ENCODE measurements around the gene LHPP.

Gene LHPP

DNA sequence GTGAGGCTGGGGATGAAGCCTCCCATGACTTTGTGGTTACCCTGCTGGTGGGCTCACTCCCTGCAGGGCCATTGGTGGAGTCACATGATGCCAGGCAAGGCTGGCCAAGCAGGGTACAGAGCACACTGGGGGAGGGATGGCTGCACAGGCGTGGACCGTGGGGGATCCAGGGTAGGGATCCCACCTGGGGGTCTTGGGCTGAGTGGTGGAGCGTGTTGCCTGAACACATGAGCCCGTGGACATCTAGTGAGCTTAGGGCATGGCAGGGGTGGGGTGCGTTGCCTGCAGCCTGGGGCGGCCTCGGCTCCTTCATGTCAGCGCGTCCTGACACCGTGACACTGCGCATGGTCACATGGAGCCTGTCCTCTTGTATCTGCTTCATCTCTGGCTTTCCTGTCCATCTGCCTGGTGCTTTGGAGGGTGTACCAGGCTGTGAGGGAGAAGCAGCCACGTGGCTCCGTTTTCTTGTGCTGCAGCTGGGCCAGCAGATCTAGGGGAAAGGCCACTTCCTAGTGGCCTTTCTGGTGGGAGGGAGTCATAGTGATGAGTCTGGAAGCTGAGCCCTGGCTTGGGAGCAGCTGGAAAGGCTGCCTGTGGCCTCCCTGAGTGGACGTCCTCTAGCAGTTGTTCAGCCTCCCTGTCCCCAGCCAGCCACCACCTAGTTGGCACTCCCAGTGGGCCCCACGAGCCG, 96.2 kb downstream of the LHPP start:
- no peaks in the 10 kb centered on the region for H3K36me3 Mint-ChIP-seq
- peaks cover 12% of the 10 kb centered on the region for H3K27me3 Mint-ChIP-seq
- H3K4me1 Mint-ChIP-seq = no peaks in the 10 kb centered on the region
- no peak for DNase-seq
- H3K4me3 Mint-ChIP-seq = no peak overlapping the region
- H3K9me3 Mint-ChIP-seq = no peaks in the 10 kb centered on the region
- CTCF ChIA-PET = no interaction called here
- H3K27ac Mint-ChIP-seq = no peak overlapping the region

DNA sequence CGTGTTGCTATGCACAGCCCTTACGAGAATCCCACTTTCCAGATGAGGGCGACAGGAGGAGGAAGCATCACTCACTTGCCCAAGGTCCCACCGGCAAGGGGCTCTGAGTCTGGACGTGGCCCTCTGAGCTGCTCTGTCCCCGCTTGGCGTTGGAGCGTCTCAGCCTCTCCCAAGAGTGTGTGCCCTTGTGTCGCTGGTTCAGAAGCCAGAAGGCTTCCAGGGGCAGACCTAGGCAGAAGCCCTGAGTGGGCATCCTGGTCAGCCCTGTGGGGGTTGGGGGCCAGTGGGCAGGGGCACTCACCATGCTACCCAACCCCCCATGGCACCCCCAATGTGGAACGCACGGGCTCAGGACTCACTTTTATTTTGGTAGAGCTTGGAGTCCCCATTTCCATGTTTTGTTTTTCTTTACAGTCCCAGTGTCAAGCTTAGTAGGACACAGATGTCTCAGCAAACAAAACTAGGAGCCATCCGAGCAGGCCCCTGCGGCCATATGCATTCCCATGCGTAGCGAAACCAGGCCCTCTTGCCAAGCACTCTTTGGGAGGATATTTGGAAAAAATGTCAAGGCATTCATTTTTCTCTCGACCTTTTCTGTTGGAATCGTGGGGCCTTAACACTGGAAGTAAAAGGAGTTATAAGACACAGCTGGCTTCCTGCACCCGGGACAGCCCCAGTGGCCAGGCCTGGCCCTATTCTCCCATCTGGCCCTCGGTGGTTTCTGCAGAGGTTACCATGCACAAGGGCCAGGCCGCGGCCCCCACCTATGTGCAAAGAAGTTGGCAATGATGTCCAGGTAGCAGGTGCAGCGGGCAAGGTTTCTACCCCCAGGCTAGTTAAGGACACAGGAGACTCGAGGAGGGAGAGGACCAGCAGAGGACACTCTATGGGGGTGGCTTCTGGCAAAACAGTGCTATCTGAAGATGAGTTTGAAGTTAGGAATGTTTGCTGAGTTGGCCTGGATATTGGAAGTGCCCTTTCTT, 97.0 kb downstream of the LHPP start:
- H3K27me3 Mint-ChIP-seq = peaks cover 12% of the 10 kb centered on the region
- DNase-seq = no peak
- CTCF ChIA-PET = no interaction called here
- no peak overlapping the region for H3K27ac Mint-ChIP-seq
- no peaks in the 10 kb centered on the region for H3K9me3 Mint-ChIP-seq
- H3K36me3 Mint-ChIP-seq = no peaks in the 10 kb centered on the region
- H3K4me3 Mint-ChIP-seq = no peak overlapping the region
- H3K4me1 Mint-ChIP-seq = no peaks in the 10 kb centered on the region

DNA sequence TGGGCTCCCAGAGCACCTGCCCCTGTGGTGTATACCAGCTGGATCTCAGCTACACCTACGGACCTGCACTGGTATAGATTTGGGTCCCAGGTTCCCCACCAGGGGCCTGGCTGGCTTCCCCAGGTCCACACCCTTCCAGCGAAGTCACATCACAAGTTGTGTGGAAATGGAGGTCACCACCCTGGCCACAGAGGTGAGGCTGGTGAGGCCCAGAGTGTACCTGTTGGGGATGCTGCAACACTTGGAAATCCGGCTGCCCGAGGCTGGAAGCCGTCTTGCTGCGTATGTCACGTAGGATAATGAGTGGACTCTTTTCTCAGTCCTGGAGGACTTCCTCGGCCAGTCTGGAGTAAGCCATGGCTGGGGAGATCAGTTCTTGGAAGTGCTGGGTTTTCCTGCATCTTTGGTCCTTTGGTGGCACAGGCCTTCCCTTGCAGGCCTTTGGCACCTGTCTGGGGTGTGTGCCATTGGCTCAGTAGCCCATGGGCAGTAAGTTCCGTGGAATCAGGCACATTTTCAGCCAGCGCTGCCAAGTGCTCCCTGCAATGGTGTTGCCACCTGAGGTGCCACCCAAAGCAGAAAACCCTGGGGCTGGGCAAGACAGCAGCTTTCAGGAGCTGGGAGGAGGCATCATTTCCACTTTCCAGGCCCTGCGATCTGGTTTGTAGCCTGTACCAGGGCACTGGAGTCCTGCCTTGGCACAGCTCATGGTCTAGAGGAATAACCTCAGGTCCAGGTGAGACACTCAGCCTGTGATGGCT, 97.9 kb downstream of the LHPP start:
- H3K36me3 Mint-ChIP-seq = no peaks in the 10 kb centered on the region
- H3K4me1 Mint-ChIP-seq = no peaks in the 10 kb centered on the region
- no peaks in the 10 kb centered on the region for H3K9me3 Mint-ChIP-seq
- CTCF ChIA-PET = no interaction called here
- H3K4me3 Mint-ChIP-seq = no peak overlapping the region
- H3K27ac Mint-ChIP-seq = no peak overlapping the region
- DNase-seq = no peak
- peaks cover 12% of the 10 kb centered on the region for H3K27me3 Mint-ChIP-seq

- CTCF ChIA-PET = no interaction called here
- DNase-seq = no peak
- peaks cover 12% of the 10 kb centered on the region for H3K27me3 Mint-ChIP-seq
Observed at GRCh38 chr10:124560377-124561105, 98.9 kb downstream of the LHPP start.

DNA sequence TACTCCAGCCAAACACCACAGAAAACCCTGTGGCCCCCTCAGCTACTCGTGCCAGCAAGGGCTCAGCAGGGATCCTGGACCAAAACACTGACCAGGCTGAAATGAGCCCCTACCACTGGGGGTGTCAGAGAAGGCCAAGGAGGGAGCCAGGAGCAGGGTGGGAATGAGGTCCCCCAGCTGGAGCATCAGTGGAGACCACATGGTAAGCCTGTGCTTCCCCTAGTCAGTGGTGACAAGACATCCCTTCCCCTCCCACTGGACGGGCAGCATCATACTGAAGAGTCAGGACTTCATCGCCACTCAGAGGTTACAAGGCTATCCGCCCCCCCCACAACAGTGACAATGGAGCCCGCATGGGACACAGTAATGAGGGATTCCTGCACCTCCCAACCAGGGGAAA, 99.6 kb downstream of the LHPP start:
- Mint-ChIP-seq H3K4me3 (no peak overlapping the region), H3K36me3 (no peaks in the 10 kb centered on the region), H3K27ac (no peak overlapping the region), H3K4me1 (no peaks in the 10 kb centered on the region), H3K27me3 (peaks cover 12% of the 10 kb centered on the region), H3K9me3 (no peaks in the 10 kb centered on the region)
- CTCF ChIA-PET = no interaction called here
- DNase-seq = no peak

More at GRCh38 chr10:124560377-124561105, 98.9 kb downstream of the LHPP start:
- Mint-ChIP-seq H3K9me3 (no peaks in the 10 kb centered on the region), H3K27ac (no peak overlapping the region), H3K4me3 (no peak overlapping the region), H3K36me3 (no peaks in the 10 kb centered on the region), H3K4me1 (no peaks in the 10 kb centered on the region)

DNA sequence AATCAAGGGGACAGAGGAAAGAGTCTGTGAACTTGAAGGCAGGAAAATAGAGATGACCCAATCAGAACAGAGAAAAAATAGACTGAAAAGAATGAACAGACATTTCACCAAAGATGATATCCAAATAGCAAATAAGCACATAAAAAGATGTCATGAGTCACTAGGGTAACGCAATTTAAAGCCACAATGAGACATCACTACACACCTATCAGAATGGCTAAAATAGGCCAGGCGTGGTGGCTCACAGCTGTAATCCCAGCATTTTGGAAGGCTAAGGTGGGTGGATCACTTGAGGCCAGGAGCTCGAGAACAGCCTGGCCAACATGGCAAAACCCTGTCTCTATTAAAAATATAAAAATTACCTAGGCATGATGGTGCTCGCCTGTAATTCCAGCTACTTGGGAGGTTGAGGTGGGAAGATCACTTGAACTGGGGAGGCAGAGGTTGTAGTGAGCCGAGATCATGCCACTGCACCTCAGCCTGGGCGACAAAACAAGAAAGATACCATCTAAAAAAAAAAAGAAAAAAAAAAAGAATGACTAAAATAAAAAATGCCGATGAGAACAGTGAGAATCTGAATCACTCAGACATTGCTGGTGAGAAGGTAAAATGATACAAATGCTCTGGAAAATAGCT, 100.9 kb downstream of the LHPP start:
- CTCF ChIA-PET = interaction anchor here (1.0 kb wide), 1 partner anchor 30 kb away, joined by 4 read pairs; no protein-coding TSS in a partner anchor
- Mint-ChIP-seq H3K27ac (no peak overlapping the region), H3K4me3 (no peak overlapping the region), H3K9me3 (no peaks in the 10 kb centered on the region), H3K36me3 (no peaks in the 10 kb centered on the region), H3K4me1 (no peaks in the 10 kb centered on the region), H3K27me3 (peaks cover 12% of the 10 kb centered on the region)
- DNase-seq = no peak

- CTCF ChIA-PET = interaction anchor here (0.7 to 1.0 kb wide), 2 partner anchors 31 to 243 kb away, joined by 3 to 4 read pairs; no protein-coding TSS in a partner anchor
- Mint-ChIP-seq H3K4me3 (no peak overlapping the region), H3K4me1 (no peaks in the 10 kb centered on the region), H3K27me3 (peaks cover 12% of the 10 kb centered on the region), H3K9me3 (no peaks in the 10 kb centered on the region), H3K36me3 (no peaks in the 10 kb centered on the region), H3K27ac (no peak overlapping the region)
- no peak for DNase-seq
Observed at GRCh38 chr10:124563320-124564040, 101.9 kb downstream of the LHPP start.

DNA sequence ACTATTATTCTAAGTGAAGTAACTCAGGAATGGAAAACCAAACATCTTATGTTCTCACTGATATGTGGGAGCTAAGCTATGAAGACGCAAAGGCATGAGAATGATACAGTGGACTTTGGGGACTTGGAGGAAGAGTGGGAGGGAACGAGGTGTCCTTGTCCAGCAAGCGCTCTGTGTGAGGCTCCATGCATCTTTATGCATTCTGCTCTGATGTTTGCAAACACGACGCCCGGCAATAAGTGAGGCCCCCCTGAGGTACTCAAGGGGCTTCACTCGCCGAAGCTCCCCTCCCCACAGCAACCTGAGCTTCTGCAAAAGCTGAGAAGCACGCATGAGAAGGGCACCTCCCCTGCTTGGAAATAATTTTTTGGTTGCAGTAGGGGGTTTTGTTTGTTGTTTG, 103.3 kb downstream of the LHPP start:
- DNase-seq = no peak
- Mint-ChIP-seq H3K9me3 (no peaks in the 10 kb centered on the region), H3K36me3 (no peaks in the 10 kb centered on the region), H3K27me3 (peaks cover 12% of the 10 kb centered on the region), H3K4me3 (no peak overlapping the region), H3K27ac (no peak overlapping the region), H3K4me1 (no peaks in the 10 kb centered on the region)
- CTCF ChIA-PET = interaction anchor here (1.0 to 1.2 kb wide), 2 partner anchors 24 to 176 kb away, joined by 3 read pairs; no protein-coding TSS in a partner anchor

GRCh38 chr10:124565565-124566221, 104.1 kb downstream of the LHPP start:
- Mint-ChIP-seq H3K27ac (no peak overlapping the region), H3K27me3 (peaks cover 8% of the 10 kb centered on the region), H3K4me1 (no peaks in the 10 kb centered on the region), H3K36me3 (no peaks in the 10 kb centered on the region), H3K9me3 (no peaks in the 10 kb centered on the region), H3K4me3 (no peak overlapping the region)
- CTCF ChIA-PET = interaction anchor here (1.2 kb wide), 1 partner anchor 176 kb away, joined by 3 read pairs; no protein-coding TSS in a partner anchor
- no peak for DNase-seq

DNA sequence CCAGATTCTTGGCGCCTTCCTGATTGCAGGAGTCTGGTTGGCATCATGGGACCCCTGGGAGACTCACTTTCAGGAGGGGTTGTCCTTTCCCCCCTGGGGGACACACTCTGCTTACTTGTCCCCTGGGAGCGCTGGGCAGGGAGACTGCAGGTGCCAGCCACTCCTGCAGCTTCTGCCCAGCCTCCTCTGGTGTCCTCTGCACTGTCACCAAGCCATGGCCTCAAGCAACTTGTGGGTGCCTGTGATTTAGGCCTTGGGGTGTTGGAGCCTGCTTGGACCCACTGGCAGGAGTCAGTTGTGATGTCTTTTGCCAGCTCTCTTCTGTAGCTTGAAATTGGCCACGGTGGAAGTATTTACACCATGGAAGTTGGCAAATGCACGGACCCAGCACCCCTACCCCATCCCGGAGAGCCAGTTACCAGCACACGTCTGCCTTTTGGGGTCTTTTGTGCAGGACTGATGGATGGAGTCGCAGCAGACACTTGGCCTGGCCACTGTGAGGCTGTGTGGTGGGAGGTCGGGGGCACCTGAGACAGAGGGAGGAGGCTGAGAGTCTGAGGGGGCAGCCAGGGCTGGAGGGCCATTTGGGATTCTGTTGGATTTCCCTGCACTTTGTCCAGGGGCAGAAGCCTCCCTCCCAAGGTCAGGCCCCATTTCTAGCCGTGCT, 104.7 kb downstream of the LHPP start:
- no peaks in the 10 kb centered on the region for H3K9me3 Mint-ChIP-seq
- H3K4me1 Mint-ChIP-seq = no peaks in the 10 kb centered on the region
- no peak overlapping the region for H3K27ac Mint-ChIP-seq
- CTCF ChIA-PET = no interaction called here
- DNase-seq = no peak
- no peaks in the 10 kb centered on the region for H3K36me3 Mint-ChIP-seq
- H3K27me3 Mint-ChIP-seq = peaks cover 1% of the 10 kb centered on the region
- H3K4me3 Mint-ChIP-seq = no peak overlapping the region

- H3K4me3 Mint-ChIP-seq = no peak overlapping the region
- H3K4me1 Mint-ChIP-seq = no peaks in the 10 kb centered on the region
- H3K9me3 Mint-ChIP-seq = no peaks in the 10 kb centered on the region
- no peaks in the 10 kb centered on the region for H3K27me3 Mint-ChIP-seq
- CTCF ChIA-PET = no interaction called here
- H3K27ac Mint-ChIP-seq = no peak overlapping the region
- DNase-seq = no peak
- H3K36me3 Mint-ChIP-seq = no peaks in the 10 kb centered on the region
Observed at GRCh38 chr10:124566981-124567835, 105.6 kb downstream of the LHPP start.
